Measurements from ENCODE around the gene GRAMD1C.

- TF ChIP-seq GATA2 (IDR thresholded peaks at IDR 0.05; ENCODE audit: low read depth, low read length) (no peak), GATA3 (IDR thresholded peaks at IDR 0.05; ENCODE audit: low read depth, low read length) (no peak)
Measured at GRCh38 chr3:113894927-113895326, 56.3 kb downstream of the GRAMD1C start.

Measured in SH-SY5Y (cell line).